Trophoblast cell (in vitro differentiated cells and primary cell): ENCODE measurements around the gene CLCNKB.

Source experiments
- DNase-seq, 2 donors: peaks; one replicate each; pipeline ENCODE4 v3.0.0-alpha.2; 2016
- H2AFZ ChIP-seq: 2 replicates; pipeline ENCODE4 v1.6.1; 2013; ENCODE audit warnings: low read length, moderate library complexity, mild to moderate bottlenecking; ENCODE audit not compliant: insufficient read depth, poor library complexity
- H2AK5ac ChIP-seq: 2 replicates; pipeline ENCODE4 v1.6.1; 2013; ENCODE audit warnings: mild to moderate bottlenecking, low read length
- H2BK120ac ChIP-seq: 2 replicates; pipeline ENCODE4 v1.6.1; 2013; ENCODE audit warnings: low read length, mild to moderate bottlenecking, moderate library complexity; ENCODE audit not compliant: insufficient read depth, poor library complexity
- H2BK12ac ChIP-seq: 2 replicates; pipeline ENCODE4 v1.6.1; 2013; ENCODE audit warnings: mild to moderate bottlenecking, low read length, moderate library complexity
- H2BK5ac ChIP-seq: 2 replicates; pipeline ENCODE4 v1.6.1; 2013; ENCODE audit warnings: low read length, low read depth, moderate library complexity, mild to moderate bottlenecking; ENCODE audit not compliant: poor library complexity
- H3K14ac ChIP-seq: 2 replicates; pipeline ENCODE4 v1.6.1; 2013; ENCODE audit warnings: mild to moderate bottlenecking, low read length
- H3K18ac ChIP-seq: 2 replicates; pipeline ENCODE4 v1.6.1; 2013; ENCODE audit warnings: mild to moderate bottlenecking, low read length
- H3K23ac ChIP-seq: 2 replicates; pipeline ENCODE4 v1.6.1; 2013; ENCODE audit warnings: low read length
- H3K27ac ChIP-seq: 2 replicates; pipeline ENCODE4 v1.5.1; 2013; ENCODE audit warnings: low read depth, mild to moderate bottlenecking, inconsistent platforms, low read length, moderate library complexity
- H3K27me3 ChIP-seq: 2 replicates; pipeline ENCODE4 v1.6.1; 2013; ENCODE audit warnings: inconsistent platforms, mild to moderate bottlenecking, low read length, moderate library complexity; ENCODE audit not compliant: insufficient read depth
- H3K36me3 ChIP-seq, 2 experiments: 1 replicate in 1 of 2; 2 replicates in 1 of 2; pipeline ENCODE4 v1.6.1; 2013; ENCODE audit warnings: low read length in 2 of 2, mild to moderate bottlenecking in 2 of 2, moderate library complexity in 1 of 2; ENCODE audit not compliant: insufficient read depth in 2 of 2, control insufficient read depth in 1 of 2
- H3K4ac ChIP-seq: 2 replicates; pipeline ENCODE4 v1.6.1; 2013; ENCODE audit warnings: low read depth, mild to moderate bottlenecking, low read length, moderate library complexity
- H3K4me1 ChIP-seq, 2 experiments: 1 replicate in 1 of 2; 2 replicates in 1 of 2; pipeline ENCODE4 v1.6.1; 2013; ENCODE audit warnings: low read length in 2 of 2, mild to moderate bottlenecking in 2 of 2, moderate library complexity in 1 of 2; ENCODE audit not compliant: insufficient read depth in 2 of 2, control insufficient read depth in 1 of 2
- H3K4me2 ChIP-seq: 2 replicates; pipeline ENCODE4 v1.6.1; 2013; ENCODE audit warnings: inconsistent platforms, mild to moderate bottlenecking, low read length, moderate library complexity
- H3K4me3 ChIP-seq: 2 replicates; pipeline ENCODE4 v1.5.1; 2013; ENCODE audit warnings: mild to moderate bottlenecking, low read depth, low read length, inconsistent platforms
- H3K79me1 ChIP-seq: one replicate; pipeline ENCODE4 v1.6.1; 2013; ENCODE audit warnings: low read length
- H3K79me2 ChIP-seq: 2 replicates; pipeline ENCODE4 v1.6.1; 2013; ENCODE audit warnings: low read length, mild to moderate bottlenecking; ENCODE audit not compliant: control insufficient read depth, insufficient read depth, poor library complexity
- H3K9ac ChIP-seq: 2 replicates; pipeline ENCODE4 v1.6.1; 2013; ENCODE audit warnings: mild to moderate bottlenecking, low read length
- H3K9me3 ChIP-seq: 2 replicates; pipeline ENCODE4 v1.6.1; 2013; ENCODE audit warnings: low read depth, mild to moderate bottlenecking, control low read depth, inconsistent platforms, low read length; ENCODE audit not compliant: insufficient read depth
- H4K12ac ChIP-seq: 2 replicates; pipeline ENCODE4 v1.6.1; 2013; ENCODE audit warnings: low read depth, mild to moderate bottlenecking, low read length, moderate library complexity
- H4K8ac ChIP-seq: 2 replicates; pipeline ENCODE4 v1.6.1; 2013; ENCODE audit warnings: low read depth, mild to moderate bottlenecking, low read length, moderate library complexity
- H4K91ac ChIP-seq: one replicate; pipeline ENCODE4 v1.6.1; 2013; ENCODE audit warnings: low read depth, mild to moderate bottlenecking, low read length, moderate library complexity
- whole genome bisulfite sequencing: extraction: QIAGEN DNeasy Blood & Tissue Kit; methylation state at CpG from one replicate; pipeline ENCODE4 v1.1.7; 2013; ENCODE audit warnings: missing lambda C conversion rate; ENCODE audit not compliant: insufficient read length, insufficient coverage; ENCODE audit errors: extremely low coverage; 5-methylcytosine and 5-hydroxymethylcytosine counted together

CLCNKB gene

GRCh38 chr1:16081636-16082035, 38.1 kb downstream of the CLCNKB start:
- DNase-seq: no peak
- Histone ChIP-seq H3K4ac (no peak overlapping the region), H4K12ac (no peak overlapping the region), H3K27me3 (no peaks in the 10 kb centered on the region), H3K79me2 (no peaks in the 10 kb centered on the region), H2BK120ac (peak overlapping the region; percentile 74), H3K23ac (no peak overlapping the region), H3K9ac (no peak overlapping the region), H2BK5ac (no peak overlapping the region), H2BK12ac (peak overlapping the region; percentile 97), H3K36me3 (no peaks in the 10 kb centered on the region), H3K27ac (no peak overlapping the region), H2AFZ (peak overlapping the region; percentile 25), H3K18ac (no peak overlapping the region), H3K9me3 (no peaks in the 10 kb centered on the region), H3K4me1 (peaks cover 5 to 8% of the 10 kb centered on the region in 2 experiments), H3K79me1 (peaks cover 1% of the 10 kb centered on the region), H4K91ac (peak overlapping the region; percentile 65), H3K4me3 (no peak overlapping the region), H4K8ac (no peak overlapping the region), H3K4me2 (no peak overlapping the region), H3K14ac (peak overlapping the region; percentile 37), H2AK5ac (peak overlapping the region; percentile 92)
- WGBS: no CpG with 5 or more reads among the region's 9 CpGs

- Histone ChIP-seq H3K79me2 (no peaks in the 10 kb centered on the region), H2BK120ac (peak overlapping the region; percentile 7), H2BK5ac (no peak overlapping the region), H3K79me1 (peaks cover 1% of the 10 kb centered on the region), H3K4me3 (no peak overlapping the region), H3K23ac (no peak overlapping the region), H2BK12ac (peak overlapping the region; percentile 97), H4K91ac (peak overlapping the region; percentile 65), H3K4me1 (peaks cover 5 to 8% of the 10 kb centered on the region in 2 experiments), H4K8ac (peak overlapping the region; percentile 24), H3K18ac (no peak overlapping the region), H3K4ac (no peak overlapping the region), H4K12ac (no peak overlapping the region), H2AK5ac (peak overlapping the region; percentile 92), H3K14ac (peak overlapping the region; percentile 17), H3K4me2 (no peak overlapping the region), H3K27ac (no peak overlapping the region), H2AFZ (no peak overlapping the region), H3K9me3 (no peaks in the 10 kb centered on the region), H3K36me3 (no peaks in the 10 kb centered on the region), H3K9ac (no peak overlapping the region), H3K27me3 (no peaks in the 10 kb centered on the region)
- peak; percentile 35 to 80 for DNase-seq
- no CpG with 5 or more reads among the region's 9 CpGs for WGBS
Observed at GRCh38 chr1:16082283-16083038, 38.9 kb downstream of the CLCNKB start.

GRCh38 chr1:16083486-16083885, 39.9 kb downstream of the CLCNKB start:
- DNase-seq: no peak
- Histone ChIP-seq H2AFZ (no peak overlapping the region), H3K4me1 (peaks cover 5 to 11% of the 10 kb centered on the region in 2 experiments)

GRCh38 chr1:16085522-16085921, 41.9 kb downstream of the CLCNKB start:
- no CpG with 5 or more reads among the region's 6 CpGs for WGBS
- Histone ChIP-seq H3K18ac (no peak overlapping the region), H2AK5ac (peak overlapping the region; percentile 26), H3K4me3 (no peak overlapping the region), H3K14ac (no peak overlapping the region), H3K79me1 (no peaks in the 10 kb centered on the region), H3K36me3 (no peaks in the 10 kb centered on the region), H4K91ac (no peak overlapping the region), H2BK5ac (no peak overlapping the region), H3K9ac (no peak overlapping the region), H3K23ac (no peak overlapping the region), H3K4ac (no peak overlapping the region), H3K79me2 (no peaks in the 10 kb centered on the region), H3K27ac (no peak overlapping the region), H3K9me3 (peaks cover 2% of the 10 kb centered on the region), H2BK12ac (peak overlapping the region; percentile 19), H3K4me1 (peaks cover 5 to 10% of the 10 kb centered on the region in 2 experiments), H3K4me2 (no peak overlapping the region), H4K8ac (no peak overlapping the region), H2AFZ (no peak overlapping the region), H2BK120ac (no peak overlapping the region), H4K12ac (no peak overlapping the region), H3K27me3 (no peaks in the 10 kb centered on the region)
- DNase-seq: no peak

More at GRCh38 chr1:16083486-16083885, 39.9 kb downstream of the CLCNKB start:
- Histone ChIP-seq H4K91ac (no peak overlapping the region), H4K8ac (no peak overlapping the region), H3K36me3 (no peaks in the 10 kb centered on the region), H3K4me2 (no peak overlapping the region), H3K23ac (no peak overlapping the region), H3K9me3 (no peaks in the 10 kb centered on the region), H3K9ac (no peak overlapping the region), H2AK5ac (no peak overlapping the region), H2BK12ac (peak overlapping the region; percentile 46), H3K79me2 (no peaks in the 10 kb centered on the region), H4K12ac (no peak overlapping the region), H2BK120ac (no peak overlapping the region), H3K4ac (no peak overlapping the region), H3K18ac (no peak overlapping the region), H3K27ac (no peak overlapping the region), H3K4me3 (no peak overlapping the region), H3K14ac (peak overlapping the region; percentile 2), H3K79me1 (peaks cover 1% of the 10 kb centered on the region), H2BK5ac (no peak overlapping the region), H3K27me3 (no peaks in the 10 kb centered on the region)
- no CpG with 5 or more reads among the region's 5 CpGs for WGBS
